NCI-H774 (cell line): ENCODE data around the gene EPHB6.

Experiments used
- DNase-seq: peaks from one replicate; lab custom pipeline; 2025; lab: John Stamatoyannopoulos, UW

EPHB6 gene

DNA sequence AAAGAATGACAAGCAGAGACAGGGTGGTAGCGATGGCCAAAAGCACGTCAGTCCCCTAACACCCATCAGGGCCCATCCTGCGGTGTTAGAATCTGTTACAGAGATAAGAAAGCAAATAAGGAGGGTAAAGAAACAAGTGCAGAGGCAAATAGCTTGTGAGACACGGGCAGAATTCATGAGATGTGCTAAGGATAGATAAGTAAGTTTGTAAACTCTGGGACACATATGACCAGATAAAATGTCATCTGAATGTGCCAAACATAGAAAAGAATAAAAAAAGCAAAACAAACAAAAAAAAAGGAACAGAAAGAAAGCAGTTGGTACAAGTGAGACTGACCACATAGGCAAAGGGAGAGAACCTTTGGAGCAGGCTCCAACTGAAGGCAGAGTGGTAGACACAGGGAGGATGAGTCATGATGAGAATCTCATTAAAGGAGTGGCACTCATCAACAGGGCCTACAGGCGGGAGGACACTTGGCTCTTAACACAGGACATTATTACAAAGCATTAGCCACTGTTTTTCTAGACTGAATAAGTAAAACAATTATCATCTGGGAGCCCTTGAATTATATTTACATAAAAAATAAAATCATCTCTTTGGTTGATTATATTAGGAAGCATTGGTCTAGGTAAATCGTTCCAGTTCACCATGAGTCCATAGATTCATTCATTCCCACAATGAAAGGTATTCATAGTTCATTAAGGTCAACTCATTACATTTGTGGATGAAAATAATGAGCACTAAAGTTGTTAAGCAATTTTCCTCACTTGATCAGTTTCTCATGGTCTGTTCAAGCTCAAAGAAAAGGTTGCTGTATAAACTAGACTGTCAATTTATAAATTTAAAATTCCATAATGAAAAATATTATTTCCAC, 21.5 kb upstream of the EPHB6 start:
- no peak for DNase-seq

DNA sequence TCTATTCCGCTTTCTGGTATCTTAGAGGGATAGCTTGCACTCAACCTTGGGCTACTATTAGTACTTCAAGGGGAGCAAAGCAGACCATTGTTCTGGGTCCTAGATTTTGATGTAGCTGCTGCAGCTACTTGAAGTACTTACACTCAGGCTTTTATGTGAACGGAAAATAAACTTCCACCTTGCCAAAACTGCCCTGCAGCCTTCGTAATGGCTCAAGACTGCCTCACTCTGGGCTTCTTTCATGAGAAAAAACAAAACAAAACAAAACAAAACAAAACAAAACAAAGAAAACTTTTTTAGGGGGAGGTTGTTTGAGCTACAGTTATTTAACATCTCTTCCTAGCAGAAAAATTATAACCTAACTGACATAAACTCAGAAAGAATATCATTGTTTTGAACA, 19.4 kb upstream of the EPHB6 start:
- DNase-seq = no peak

DNA sequence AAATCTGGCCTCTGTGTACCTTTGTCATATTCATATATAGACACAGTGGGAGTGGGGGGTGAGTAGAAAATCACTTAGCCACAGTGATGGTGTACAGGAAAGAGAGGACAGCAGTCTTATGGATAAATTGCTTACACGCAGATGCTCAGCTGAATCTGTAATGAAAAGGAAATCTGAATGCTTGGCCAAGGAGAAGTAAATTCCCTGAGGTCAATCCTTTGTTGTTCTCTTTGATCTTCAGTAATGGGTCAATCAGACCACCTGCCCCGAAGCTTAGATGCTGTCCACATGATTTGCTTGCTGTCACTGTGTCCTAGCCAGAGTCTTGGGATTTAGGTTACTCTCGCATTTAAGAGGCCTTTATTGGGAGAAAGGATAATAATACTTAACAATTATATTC, 18.4 kb upstream of the EPHB6 start:
- DNase-seq = no peak

DNA sequence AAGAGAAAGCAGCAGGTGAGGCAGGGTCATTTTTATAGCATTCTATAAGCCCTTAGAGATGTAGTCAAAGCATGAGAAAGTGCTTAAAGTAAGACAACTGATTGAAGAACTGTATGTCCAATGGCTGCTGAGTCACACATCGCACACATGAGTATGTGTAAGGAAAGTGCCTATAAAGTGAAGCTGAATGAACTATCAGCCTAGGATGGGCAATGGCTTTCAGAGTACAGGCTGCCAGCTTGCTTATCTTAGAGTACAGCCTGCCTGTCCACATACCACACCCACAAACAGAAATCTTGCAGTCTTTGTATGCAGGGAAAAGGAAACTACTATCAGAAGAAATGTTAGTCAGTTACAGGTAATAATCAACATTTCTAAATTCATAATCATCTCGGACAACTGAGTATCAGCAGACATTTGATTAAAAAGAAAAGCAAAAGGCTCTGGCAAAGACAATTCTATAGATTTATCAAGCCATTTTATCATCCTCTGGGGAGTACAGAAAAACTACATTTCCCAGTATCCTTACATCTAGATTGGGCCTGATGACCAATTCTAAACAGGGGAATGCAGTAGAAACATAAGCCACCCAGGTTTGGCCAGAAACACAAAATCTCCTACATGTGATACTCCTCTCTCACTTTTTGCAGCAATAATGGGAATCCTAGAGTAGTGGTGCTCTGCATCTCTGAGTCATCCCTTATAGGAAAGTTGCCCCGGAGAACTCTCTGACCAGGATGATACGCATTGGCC, 16.2 kb upstream of the EPHB6 start:
- no peak for DNase-seq

DNA sequence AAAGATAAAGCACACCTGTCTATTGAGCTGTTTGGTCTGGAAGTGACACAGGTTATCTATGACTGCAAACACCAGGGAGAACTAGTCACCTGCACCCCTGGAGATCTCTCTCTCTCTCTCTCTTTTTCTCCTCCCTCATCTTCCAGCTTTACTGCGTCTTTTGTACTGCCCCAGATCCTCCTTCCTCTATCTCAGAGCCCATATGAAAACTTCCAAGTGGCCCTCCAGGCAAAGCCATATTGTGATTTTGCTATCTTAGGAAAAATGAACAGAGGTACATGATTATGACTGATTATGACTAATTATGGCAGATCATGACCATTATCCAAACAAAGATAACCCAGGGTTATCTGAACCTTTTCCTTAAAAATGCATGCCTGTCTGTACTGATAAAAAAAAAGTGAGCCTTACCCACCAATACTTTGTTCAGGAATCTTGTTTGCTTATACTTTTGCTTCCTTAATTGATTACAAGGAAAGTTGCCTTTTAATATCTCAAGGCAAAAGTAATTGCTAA, 12.6 kb upstream of the EPHB6 start:
- no peak for DNase-seq

DNA sequence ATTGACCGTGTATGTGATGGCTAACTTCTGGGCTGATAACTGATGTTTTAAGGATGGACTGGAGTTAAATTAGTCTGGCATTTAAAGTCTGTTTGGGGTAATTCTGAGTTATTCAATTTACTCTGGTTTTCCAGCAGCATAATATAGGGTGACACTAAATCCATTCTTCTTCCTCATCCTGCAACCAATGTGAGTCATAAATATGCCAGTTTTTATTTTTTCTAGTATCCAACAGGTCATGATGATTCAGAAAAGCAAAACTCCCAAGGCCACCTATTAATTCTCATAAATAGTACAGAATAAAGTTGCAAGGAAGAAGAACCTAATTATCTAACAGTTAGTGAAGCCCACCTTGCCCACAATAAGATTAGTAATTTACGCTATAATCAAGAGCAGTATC, 7.5 kb upstream of the EPHB6 start:
- no peak for DNase-seq

DNA sequence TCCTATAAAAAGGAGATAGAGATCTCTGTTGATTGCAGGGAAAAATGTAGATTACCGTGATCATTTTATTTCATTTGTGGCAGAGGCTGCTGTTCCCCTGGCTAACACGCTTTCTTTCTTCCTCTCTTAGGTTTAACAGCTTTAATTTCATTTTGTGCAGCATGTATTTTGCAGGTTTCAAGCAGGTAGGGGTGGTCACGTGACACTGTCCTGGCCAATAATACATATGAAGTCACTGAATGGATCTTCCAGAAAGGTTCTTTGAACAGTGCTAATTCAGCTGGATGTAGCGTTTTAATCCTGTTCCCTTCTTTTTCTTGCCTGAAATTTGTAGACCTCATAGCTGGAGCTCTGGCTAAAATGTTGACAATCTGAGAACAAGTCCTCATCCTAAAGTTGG, 3.6 kb upstream of the EPHB6 start:
- DNase-seq = no peak

DNA sequence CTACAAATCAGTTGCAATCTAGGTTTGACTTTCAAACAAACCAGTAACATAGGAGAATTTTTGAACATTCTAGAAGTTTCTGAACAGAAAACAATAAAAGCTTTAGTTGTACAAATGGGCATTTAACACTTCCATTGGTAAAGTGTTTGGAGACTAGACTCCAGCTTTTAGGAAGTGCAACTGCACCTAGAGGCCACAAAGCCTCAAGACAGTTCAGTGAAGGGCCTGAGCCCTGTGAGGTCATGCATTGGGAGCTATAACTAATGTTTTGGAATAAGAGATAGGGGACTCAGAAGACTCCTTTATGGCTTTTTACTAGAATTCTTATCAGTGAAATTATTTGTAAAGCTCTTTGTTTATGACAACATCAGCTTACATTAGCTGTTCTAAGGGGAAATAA, 3.0 kb upstream of the EPHB6 start:
- no peak for DNase-seq

DNA sequence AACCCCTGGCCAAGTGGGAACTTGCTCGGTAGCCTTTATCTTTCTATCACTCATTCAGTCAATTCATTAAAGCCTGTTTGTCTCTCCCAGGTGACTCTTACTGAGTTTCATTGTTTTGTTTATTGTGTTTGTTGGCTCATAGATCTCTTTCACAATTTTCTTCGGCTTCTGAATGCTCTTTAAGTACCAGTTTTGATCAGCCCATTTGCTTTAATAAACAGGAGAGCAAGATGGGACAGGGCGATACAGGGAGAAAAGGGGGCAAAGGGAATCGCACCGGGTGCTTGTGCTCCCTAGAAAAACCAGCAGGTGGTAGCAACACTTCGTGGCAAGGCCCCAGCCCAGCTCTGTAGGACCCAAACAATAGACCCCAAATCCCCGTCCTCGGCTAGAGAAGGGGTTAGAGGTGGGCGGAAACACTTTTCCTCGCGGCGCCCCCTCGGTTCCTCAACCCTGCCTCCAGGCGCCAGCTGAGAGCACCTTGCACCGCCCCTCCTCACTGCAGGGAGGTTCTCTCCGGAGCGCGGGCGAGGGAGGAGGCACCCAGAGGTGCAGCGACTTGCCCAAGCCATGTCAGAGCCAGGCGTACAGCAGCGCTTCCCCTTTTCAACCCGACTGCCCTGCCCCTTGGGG, 1.0 kb upstream of the EPHB6 start:
- no peak for DNase-seq

DNA sequence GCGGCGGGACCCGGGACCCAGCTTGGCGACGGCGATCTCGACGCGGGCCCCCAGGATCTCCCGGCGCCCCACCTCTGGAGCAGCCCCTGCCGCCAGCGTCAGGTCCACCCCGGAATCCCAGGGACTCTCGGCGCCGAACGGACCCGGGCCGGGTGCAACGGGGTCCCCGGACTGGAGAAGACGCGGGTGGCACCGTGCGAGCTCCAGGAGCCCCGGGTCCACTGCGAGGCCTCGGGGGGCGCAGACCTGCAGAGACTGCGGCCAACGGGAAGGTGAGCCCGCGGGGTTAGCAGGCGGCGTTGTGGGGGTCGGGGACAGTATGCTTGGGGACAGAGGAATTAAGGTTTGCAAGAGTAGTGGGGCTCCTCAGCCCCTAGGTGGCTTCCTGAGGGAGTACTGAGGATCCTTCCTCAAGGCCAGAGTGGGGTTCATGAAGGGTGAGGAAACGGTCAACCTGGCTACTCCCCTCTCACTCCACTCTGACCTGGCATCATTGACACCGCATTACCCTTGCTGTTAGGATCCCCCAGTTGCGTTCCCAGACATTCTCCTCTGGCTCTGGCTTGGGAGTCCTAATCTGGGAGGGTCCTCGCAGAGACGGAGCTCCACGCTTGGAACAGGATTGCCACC, 353 bp downstream of the EPHB6 start:
- DNase-seq = no peak

DNA sequence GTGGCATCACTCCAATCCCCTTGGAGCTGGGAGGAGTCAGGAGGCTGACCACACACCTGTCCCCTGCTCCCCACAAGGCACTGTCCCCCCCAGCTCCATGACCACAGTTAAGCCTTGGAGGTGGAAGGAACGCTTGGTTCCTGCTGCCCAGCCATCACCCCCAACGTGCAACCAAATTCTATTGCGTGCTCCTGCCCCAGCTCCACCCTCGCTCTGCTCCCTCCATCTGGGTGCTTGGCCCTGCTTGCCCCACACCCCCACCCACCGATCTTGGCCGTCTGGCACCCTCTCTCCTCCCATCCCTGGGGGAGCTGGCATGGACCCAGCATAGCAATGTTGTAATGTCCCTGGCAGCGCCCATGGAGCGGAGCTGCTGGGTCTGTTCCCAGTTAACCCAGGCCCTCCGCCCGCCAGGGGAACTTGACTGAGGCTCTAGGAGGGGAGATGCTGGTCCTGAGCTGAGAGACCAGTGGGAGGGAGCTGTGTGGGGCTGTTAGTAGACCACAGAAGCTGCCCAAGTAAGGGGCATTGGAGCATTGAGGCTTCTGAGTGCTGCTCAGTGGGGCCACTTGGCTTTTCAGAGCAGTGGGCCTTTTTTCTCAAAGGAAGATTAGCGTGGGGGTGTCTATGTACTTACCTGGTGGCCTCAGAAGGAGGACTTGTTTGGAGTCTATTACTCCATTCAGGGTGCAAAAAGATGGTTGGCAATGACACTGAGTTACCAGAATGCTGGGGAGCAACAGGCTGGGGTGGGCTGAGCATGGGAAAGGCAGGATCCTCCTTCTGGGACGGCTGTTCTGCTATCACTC, 1.1 kb downstream of the EPHB6 start:
- DNase-seq = no peak

DNA sequence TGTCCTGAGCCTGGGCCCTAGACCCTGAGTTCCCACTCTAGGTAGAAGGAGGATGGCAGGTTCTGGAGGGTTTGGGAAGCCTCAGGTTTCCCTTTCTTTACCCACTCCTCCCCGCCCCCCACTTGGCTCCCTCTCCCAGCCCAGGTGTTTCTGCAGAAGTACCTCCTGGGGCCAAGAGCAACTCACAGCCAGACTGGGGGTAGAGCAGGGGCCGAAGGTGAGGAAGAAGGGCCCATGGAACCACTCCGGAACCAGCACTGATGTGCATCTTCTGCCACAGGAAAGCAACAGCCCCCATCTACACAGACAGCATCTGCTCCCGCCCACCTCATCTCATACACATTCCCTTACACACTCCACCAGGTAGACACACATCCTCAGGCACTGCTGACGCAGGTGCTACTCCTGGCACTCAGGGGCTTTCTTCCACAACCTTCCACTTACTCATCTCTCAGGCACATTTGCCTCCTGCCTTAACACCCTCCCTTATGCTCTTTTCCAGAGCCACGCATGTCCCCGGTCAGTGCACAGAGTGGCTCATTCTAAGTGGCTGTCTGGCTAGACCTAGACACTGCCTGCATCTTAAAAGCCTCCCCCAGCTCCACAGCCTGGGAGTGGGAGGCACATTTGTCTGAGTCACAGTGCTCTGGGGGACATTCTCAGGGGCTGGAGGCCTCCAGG, 1.8 kb downstream of the EPHB6 start:
- no peak for DNase-seq

DNA sequence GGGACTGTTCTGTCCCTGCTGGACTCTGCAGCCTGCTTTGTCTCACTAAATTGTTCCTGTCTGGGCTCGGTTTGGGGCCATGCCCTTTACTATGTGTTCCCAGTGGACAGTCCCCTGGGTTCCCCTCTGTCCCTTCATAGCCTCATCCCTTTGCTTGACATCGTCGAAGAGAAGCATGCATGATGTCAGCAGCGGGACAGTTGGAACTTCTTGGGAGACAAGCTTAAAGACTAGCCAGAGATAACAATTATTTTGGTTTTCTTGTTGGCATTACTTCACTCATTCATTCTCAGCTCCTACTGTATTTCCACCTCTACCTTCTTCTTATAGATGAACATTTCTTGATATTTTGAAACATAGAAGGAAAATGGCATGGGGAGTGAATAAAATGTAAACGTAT, 2.7 kb downstream of the EPHB6 start:
- no peak for DNase-seq

DNA sequence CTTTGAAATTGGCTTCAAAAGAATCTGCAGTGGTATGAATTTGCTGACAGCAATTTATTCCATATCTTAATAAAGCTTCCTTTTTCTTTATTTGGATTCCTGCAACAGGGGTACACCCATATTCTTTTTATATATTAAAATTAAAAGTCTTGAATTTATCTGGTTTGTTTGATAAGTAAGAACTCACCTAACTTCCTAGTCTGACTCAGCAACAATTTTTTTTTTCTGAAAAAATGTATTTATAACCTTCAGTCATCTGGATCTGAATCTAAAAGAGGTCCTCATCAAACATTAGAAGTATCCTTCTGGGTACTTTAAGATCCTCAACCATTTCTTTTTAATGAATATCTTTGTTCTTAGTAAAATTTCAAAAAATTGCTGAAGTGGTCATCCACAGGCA, 4.5 kb downstream of the EPHB6 start:
- no peak for DNase-seq

DNA sequence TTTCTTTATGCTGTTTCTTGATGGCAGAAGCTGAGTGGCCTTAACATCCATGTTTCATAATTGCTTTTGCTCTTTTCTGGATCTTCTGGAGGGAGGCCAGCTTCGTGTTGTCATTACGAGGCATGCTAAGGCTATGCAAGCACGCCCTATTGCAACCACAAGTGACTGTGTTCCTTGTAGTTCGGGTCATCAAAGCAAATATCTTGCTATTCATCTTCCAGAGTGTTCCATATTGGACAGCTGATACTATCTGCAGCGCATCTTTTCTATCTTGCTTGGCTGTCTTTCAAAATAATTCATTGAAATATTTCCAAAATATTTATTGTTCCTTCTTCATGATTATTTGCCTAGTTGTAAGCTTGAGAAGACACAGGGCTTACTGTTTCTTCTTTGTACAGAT, 5.0 kb downstream of the EPHB6 start:
- no peak for DNase-seq

DNA sequence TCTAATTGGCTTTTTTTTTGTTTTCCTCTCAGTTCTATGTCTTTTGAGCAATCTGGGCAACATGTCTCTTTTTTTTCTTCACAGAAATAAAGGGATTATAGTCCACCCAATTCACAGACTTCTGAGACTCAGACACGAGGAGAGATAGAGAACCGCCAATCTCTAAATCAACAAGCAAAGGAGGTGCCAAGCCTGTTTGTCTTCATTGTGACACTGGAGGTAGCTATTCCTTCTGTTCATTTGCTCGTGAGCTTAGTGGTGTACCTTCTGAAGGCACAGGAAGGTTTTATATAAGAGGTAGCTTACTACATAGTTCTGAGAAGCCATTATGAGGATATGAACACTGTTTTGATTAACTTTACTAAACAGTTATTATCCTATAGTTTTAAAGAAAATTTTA, 6.1 kb downstream of the EPHB6 start:
- DNase-seq = no peak

DNA sequence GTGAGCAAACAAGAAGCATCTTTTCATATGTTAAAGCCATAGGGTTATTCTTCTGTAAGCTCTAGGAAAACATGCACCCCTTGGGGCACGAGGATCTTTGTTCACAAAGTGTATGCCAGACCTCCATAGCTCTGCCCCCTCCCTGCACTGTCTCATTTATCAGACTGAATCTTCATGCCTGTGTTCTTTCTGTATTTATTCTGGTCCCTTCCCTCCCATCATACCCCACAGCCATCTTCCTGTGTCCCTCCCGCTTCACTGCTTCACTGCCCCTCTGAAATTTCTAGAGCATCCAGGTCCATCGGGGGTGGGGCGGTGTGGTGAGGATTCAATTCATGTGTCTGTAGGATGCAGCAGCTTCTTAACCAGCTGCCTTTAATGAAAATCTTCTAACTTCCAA, 7.5 kb downstream of the EPHB6 start:
- no peak for DNase-seq

DNA sequence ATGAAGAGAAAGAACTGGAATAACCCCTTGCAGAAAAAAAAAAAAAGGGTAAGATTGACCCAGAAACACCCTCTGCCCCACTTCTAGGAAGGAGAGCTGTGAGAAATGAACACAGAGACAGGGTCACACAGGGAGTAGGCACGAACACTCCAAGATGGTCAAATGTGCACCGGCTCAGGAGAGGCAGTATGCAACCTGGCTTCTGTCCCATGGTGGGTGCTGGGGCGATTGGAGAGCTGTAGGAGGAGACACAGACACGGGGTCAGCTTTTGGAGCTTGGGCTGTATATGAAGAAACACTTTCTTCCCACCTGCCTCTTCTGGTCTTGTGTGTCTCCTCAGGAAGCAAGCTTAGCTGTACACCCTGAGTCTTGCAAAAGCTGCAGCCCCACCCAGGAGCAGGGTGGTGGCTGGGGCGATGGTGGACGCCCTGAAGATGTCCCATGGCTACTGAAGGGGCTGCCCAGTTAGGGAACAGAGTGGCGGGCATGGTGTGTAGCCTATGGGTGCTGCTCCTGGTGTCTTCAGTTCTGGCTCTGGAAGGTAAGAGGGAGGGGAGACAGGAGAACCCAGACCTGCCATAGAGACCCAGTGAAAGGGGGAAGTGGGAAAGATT, 8.0 kb downstream of the EPHB6 start:
- no peak for DNase-seq

DNA sequence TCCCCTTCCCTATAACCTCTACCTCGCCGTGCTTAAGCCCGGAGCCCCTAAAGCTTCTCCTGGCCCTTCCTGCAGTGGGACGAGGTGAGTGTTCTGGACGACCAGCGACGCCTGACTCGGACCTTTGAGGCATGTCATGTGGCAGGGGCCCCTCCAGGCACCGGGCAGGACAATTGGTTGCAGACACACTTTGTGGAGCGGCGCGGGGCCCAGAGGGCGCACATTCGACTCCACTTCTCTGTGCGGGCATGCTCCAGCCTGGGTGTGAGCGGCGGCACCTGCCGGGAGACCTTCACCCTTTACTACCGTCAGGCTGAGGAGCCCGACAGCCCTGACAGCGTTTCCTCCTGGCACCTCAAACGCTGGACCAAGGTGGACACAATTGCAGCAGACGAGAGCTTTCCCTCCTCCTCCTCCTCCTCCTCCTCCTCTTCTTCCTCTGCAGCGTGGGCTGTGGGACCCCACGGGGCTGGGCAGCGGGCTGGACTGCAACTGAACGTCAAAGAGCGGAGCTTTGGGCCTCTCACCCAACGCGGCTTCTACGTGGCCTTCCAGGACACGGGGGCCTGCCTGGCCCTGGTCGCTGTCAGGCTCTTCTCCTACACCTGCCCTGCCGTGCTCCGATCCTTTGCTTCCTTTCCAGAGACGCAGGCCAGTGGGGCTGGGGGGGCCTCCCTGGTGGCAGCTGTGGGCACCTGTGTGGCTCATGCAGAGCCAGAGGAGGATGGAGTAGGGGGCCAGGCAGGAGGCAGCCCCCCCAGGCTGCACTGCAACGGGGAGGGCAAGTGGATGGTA, 9.2 kb downstream of the EPHB6 start:
- DNase-seq = no peak
